ENCODE measurements around the gene C19orf85. TPM values are rescaled to one million over a fixed set of nuclear protein-coding genes. Genes with fewer than 3 reads are reported as not detected.
A peak's percentile ranks its signal among the peaks of the same experiment; 100 is the strongest.

C19orf85 gene
- total RNA-seq, 3 donors from 2014 or later: not detected

DNA sequence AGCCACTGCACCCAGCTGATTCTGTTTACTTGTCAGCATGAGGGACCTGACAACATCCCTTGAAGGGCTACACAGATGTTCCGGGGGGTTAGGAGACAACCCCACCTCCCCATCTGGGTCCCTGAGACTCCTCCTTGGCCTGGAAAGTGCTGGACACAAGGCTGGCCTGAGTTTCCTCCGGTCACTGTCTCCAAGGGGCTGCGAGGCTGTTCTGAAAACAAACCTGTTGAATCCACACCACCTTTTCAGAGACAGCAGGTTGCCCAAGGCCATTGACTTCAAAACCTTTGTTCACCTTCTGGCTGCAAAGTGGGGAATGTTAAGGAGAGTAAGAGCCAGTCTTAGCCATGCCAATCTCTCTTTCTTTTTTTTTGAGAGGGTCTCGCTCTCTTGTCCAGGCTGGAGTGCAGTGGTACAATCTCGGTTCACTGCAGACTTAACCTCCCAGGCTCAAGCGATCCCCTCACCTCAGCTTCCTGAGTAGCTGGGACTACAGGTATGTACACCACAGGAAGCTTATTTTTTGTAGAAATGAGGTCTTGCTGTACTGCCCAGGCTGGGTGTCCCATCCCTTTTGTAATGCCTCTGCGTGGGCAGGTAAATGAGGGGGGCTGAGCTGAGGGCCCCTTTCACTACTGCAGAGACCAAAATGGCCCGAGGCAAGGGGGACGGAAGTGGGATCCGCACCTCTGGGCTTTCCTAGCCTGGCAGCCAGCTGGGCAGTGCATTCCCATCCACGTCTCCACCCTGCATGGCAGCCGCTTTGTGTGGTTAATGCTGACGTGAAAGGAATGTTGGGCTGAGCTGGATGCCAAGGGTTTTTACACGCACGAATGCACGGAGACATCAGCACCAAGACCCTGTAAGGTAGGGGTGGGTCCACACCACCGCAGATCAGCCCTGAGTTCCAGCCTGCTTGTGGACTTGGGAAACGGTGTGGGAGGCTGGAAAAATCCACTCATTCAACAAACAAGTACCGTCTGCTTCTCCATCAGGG, 10.0 kb upstream of the C19orf85 start:
- Mint-ChIP-seq H3K4me3 (no peak overlapping the region), H3K9me3 (no peaks in the 10 kb centered on the region), H3K36me3 (ENCODE audit: insufficient read depth) (peaks cover 2% of the 10 kb centered on the region), H3K27me3 (ENCODE audit: low read depth) (no peaks in the 10 kb centered on the region), H3K4me1 (ENCODE audit: low read depth) (peaks cover 27% of the 10 kb centered on the region)
- DNase-seq: no peak
- ATAC-seq: no peak

GRCh38 chr19:55473225-55474012, 8.9 kb upstream of the C19orf85 start:
- H3K27me3 Mint-ChIP-seq (ENCODE audit: low read depth): no peaks in the 10 kb centered on the region
- no peaks in the 10 kb centered on the region for H3K36me3 Mint-ChIP-seq (ENCODE audit: insufficient read depth)
- ATAC-seq (no peak), DNase-seq (no peak)
- H3K4me1 Mint-ChIP-seq (ENCODE audit: low read depth): peaks cover 16% of the 10 kb centered on the region
- H3K4me3 Mint-ChIP-seq: no peak overlapping the region
- H3K9me3 Mint-ChIP-seq: no peaks in the 10 kb centered on the region

- Mint-ChIP-seq H3K36me3 (ENCODE audit: insufficient read depth) (no peaks in the 10 kb centered on the region), H3K4me1 (ENCODE audit: low read depth) (peaks cover 10% of the 10 kb centered on the region), H3K4me3 (no peak overlapping the region), H3K27me3 (ENCODE audit: low read depth) (no peaks in the 10 kb centered on the region), H3K9me3 (no peaks in the 10 kb centered on the region)
- ATAC-seq: no peak
- no peak for DNase-seq
Measured at GRCh38 chr19:55472463-55472862, 7.9 kb upstream of the C19orf85 start.

DNA sequence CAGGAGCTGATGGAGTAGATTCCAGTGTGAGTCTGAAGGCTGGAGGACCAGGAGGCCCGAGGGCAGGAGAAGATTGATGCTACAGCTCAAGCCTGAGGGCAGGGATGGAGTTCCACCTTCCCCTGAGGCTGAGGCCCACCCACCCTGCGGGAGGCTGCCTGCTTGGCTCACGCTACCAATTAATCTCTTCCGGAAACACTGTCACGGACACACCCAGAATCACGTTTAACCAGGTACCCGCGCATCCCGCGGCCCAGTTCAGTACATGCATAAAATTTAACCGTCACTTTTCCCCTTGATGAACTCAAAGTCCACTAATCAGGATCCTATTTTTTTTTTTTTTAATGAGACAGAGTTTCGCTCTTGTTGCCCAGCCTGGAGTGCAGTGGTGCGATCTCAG, 6.7 kb upstream of the C19orf85 start:
- Mint-ChIP-seq H3K9me3 (no peaks in the 10 kb centered on the region), H3K36me3 (ENCODE audit: insufficient read depth) (no peaks in the 10 kb centered on the region), H3K4me1 (ENCODE audit: low read depth) (peaks cover 7% of the 10 kb centered on the region), H3K27me3 (ENCODE audit: low read depth) (no peaks in the 10 kb centered on the region), H3K4me3 (no peak overlapping the region)
- no peak for DNase-seq
- ATAC-seq: no peak

GRCh38 chr19:55468054-55468393, 3.5 kb upstream of the C19orf85 start:
- Mint-ChIP-seq H3K4me1 (ENCODE audit: low read depth) (peaks cover 1% of the 10 kb centered on the region), H3K4me3 (no peak overlapping the region), H3K9me3 (no peaks in the 10 kb centered on the region), H3K27me3 (ENCODE audit: low read depth) (no peaks in the 10 kb centered on the region), H3K36me3 (ENCODE audit: insufficient read depth) (no peaks in the 10 kb centered on the region)
- ATAC-seq (peak in 1 of 2 donors; percentile 14), DNase-seq (no peak)

GRCh38 chr19:55467236-55468053, 2.9 kb upstream of the C19orf85 start:
- Mint-ChIP-seq H3K4me1 (ENCODE audit: low read depth) (peaks cover 2% of the 10 kb centered on the region), H3K4me3 (no peak overlapping the region), H3K36me3 (ENCODE audit: insufficient read depth) (no peaks in the 10 kb centered on the region), H3K9me3 (no peaks in the 10 kb centered on the region), H3K27me3 (ENCODE audit: low read depth) (no peaks in the 10 kb centered on the region)
- ATAC-seq (peak; percentile 95 to 96), DNase-seq (peak; percentile 63)

DNA sequence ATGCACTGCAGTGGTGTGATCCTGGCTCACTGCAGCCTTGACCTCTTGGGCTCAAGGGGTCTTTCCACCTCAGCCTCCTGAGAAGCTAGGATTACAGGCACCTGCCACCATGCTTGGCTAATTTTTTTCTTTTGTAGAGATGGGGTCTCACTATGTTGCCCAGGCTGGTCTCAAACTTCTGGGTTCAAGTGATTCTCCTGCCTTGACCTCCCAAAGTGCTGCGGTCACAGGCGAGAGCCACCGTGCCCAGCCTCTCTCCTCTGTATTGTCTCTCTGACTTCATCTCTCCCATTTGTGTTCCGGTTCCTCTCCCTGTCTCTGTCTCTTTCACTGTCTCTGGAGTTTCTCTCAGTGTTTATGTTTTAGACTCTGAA, 1.7 kb upstream of the C19orf85 start:
- no peak overlapping the region for H3K4me3 Mint-ChIP-seq
- DNase-seq (no peak), ATAC-seq (no peak)
- no peaks in the 10 kb centered on the region for H3K9me3 Mint-ChIP-seq
- peaks cover 11% of the 10 kb centered on the region for H3K4me1 Mint-ChIP-seq (ENCODE audit: low read depth)
- H3K27me3 Mint-ChIP-seq (ENCODE audit: low read depth): no peaks in the 10 kb centered on the region
- H3K36me3 Mint-ChIP-seq (ENCODE audit: insufficient read depth): no peaks in the 10 kb centered on the region

DNA sequence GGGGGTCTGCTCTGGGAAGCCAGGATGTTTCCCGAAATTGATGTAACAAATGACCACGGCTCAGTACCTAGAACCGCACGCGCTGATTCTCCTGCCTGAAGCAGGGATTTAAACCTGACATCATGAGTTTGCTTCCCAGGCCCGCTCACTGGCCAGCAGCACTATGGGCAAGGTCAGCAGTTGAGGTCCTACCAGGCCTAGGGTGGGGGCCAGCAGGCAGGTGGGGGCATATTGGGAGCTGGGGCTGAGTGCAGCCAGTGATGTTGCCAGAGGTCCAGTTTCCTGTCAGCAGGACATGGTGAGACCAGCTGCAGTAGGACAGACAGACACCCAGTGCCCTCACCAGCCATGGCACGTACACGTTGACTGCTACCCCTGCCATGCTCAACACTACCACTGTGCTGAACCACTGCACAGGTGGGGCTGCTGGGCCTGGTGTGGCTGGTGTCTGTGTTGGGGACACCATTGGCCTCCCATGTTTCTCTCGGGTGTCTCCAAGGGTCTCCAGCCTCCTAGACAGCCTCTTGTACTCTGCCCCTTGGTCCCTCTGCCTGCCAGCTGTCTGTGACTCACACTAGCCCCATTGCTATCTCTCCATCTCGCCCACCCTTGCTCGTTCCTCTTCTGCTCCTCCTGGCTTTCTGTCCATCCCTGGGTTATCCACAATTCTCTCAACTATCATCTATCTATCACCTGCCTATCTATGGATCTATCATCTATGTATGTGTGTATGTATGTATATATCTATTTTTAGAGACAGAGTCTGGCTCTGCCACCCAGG, 1.1 kb upstream of the C19orf85 start:
- H3K36me3 Mint-ChIP-seq (ENCODE audit: insufficient read depth): no peaks in the 10 kb centered on the region
- peaks cover 14% of the 10 kb centered on the region for H3K4me1 Mint-ChIP-seq (ENCODE audit: low read depth)
- H3K4me3 Mint-ChIP-seq: no peak overlapping the region
- DNase-seq (no peak), ATAC-seq (no peak)
- no peaks in the 10 kb centered on the region for H3K27me3 Mint-ChIP-seq (ENCODE audit: low read depth)
- H3K9me3 Mint-ChIP-seq: no peaks in the 10 kb centered on the region

- ATAC-seq (no peak), DNase-seq (no peak)
- H3K36me3 Mint-ChIP-seq (ENCODE audit: insufficient read depth): no peaks in the 10 kb centered on the region
- no peak overlapping the region for H3K4me3 Mint-ChIP-seq
- H3K4me1 Mint-ChIP-seq (ENCODE audit: low read depth): peaks cover 20% of the 10 kb centered on the region
- H3K9me3 Mint-ChIP-seq: no peaks in the 10 kb centered on the region
- no peaks in the 10 kb centered on the region for H3K27me3 Mint-ChIP-seq (ENCODE audit: low read depth)
Measured at GRCh38 chr19:55464039-55464661, 401 bp downstream of the C19orf85 start.

- no peak overlapping the region for H3K4me3 Mint-ChIP-seq
- DNase-seq: no peak
- ATAC-seq: no peak
- H3K4me1 Mint-ChIP-seq (ENCODE audit: low read depth): peaks cover 20% of the 10 kb centered on the region
- H3K36me3 Mint-ChIP-seq (ENCODE audit: insufficient read depth): no peaks in the 10 kb centered on the region
- H3K9me3 Mint-ChIP-seq: no peaks in the 10 kb centered on the region
- H3K27me3 Mint-ChIP-seq (ENCODE audit: low read depth): no peaks in the 10 kb centered on the region
Measured at GRCh38 chr19:55463583-55464031, 944 bp downstream of the C19orf85 start.

GRCh38 chr19:55462722-55463121, 1.8 kb downstream of the C19orf85 start:
- H3K9me3 Mint-ChIP-seq: no peaks in the 10 kb centered on the region
- DNase-seq (no peak), ATAC-seq (no peak)
- H3K4me1 Mint-ChIP-seq (ENCODE audit: low read depth): peaks cover 19% of the 10 kb centered on the region
- no peaks in the 10 kb centered on the region for H3K27me3 Mint-ChIP-seq (ENCODE audit: low read depth)
- H3K36me3 Mint-ChIP-seq (ENCODE audit: insufficient read depth): no peaks in the 10 kb centered on the region
- peak overlapping the region; percentile 82 for H3K4me3 Mint-ChIP-seq

- ATAC-seq (no peak), DNase-seq (no peak)
- Mint-ChIP-seq H3K4me1 (ENCODE audit: low read depth) (peaks cover 19% of the 10 kb centered on the region), H3K27me3 (ENCODE audit: low read depth) (no peaks in the 10 kb centered on the region), H3K4me3 (peak overlapping the region; percentile 82), H3K36me3 (ENCODE audit: insufficient read depth) (no peaks in the 10 kb centered on the region), H3K9me3 (no peaks in the 10 kb centered on the region)
Measured at GRCh38 chr19:55461974-55462626, 2.5 kb downstream of the C19orf85 start.

Data from activated T-cell treated with anti-CD3 and anti-CD28 coated beads, Interleukin-2, amount 50 U/mL, for 4 hours (primary cell).